GM20000 (cell line): ENCODE data around the gene NIPAL1.

Source experiments
- DNase-seq: peaks from one replicate; pipeline ENCODE4 v3.0.0; 2012; ENCODE audit warnings: low spot score
- TF ChIP-seq, protein P1 (sequence below): IDR thresholded peaks from 2 replicates; pipeline ENCODE4 v1.5.1; 2012; ENCODE audit warnings: mild to moderate bottlenecking, control low read depth; ENCODE audit errors: extremely low read depth, missing control alignments

NIPAL1 gene

DNA sequence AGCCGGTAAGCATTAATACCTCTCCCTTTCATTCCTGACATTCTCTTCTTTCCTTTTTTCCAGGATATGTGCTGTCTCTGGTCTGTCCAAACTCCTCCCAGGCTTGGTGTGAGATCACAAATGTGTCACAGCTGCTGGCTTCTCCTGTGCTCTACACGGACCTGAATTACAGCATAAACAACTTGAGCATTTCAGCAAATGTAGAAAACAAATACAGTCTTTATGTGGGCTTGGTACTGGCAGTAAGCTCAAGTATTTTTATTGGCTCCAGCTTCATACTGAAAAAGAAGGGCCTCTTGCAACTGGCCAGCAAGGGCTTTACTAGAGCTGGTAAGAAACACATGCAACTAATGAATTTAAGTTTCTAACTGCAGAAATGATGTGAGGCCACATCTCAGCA, 8.4 kb downstream of the NIPAL1 start:
- TF ChIP-seq, protein P1, sequence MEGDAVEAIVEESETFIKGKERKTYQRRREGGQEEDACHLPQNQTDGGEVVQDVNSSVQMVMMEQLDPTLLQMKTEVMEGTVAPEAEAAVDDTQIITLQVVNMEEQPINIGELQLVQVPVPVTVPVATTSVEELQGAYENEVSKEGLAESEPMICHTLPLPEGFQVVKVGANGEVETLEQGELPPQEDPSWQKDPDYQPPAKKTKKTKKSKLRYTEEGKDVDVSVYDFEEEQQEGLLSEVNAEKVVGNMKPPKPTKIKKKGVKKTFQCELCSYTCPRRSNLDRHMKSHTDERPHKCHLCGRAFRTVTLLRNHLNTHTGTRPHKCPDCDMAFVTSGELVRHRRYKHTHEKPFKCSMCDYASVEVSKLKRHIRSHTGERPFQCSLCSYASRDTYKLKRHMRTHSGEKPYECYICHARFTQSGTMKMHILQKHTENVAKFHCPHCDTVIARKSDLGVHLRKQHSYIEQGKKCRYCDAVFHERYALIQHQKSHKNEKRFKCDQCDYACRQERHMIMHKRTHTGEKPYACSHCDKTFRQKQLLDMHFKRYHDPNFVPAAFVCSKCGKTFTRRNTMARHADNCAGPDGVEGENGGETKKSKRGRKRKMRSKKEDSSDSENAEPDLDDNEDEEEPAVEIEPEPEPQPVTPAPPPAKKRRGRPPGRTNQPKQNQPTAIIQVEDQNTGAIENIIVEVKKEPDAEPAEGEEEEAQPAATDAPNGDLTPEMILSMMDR = no peak
- DNase-seq = no peak

DNA sequence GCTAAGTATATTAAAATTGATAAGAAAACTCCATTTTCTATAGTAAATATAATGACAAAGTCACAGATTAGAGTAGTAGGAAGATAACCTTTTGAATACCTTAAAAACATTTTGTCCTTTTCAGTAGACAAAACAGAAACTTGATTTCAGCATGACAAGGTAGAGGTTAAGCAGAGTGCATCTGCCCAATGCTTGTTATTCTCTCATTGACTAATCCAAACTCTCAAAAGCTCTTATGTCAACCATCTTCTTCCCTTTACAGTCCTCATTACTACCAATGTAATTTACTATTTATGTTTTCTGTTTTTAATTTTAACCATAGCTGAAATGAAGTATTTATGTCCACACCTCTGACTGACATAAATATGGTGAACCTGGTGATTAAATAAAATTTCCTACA, 11.1 kb downstream of the NIPAL1 start:
- TF ChIP-seq, protein P1 = no peak

DNA sequence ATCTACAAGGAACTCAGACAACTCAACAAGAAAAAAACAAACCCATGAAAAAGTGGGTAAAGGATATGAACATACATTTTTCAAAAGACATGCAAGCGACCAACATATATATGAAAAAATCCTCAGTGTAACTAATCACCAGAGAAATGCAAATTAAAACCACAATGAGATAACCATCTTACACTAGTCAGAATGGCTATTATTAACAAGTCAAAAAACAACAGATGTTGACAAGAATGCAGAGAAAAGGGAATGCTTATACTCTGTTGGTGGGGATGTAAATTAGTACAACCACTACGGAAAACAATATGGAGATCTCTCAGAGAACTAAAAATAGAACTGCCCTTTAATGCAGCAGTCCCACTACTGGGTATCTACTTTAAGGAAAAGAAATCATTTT, 12.1 kb downstream of the NIPAL1 start:
- no peak for DNase-seq
- TF ChIP-seq, protein P1 = no peak

More for the DNA sequence above, 11.1 kb downstream of the NIPAL1 start:
- DNase-seq = peak; percentile 48

DNA sequence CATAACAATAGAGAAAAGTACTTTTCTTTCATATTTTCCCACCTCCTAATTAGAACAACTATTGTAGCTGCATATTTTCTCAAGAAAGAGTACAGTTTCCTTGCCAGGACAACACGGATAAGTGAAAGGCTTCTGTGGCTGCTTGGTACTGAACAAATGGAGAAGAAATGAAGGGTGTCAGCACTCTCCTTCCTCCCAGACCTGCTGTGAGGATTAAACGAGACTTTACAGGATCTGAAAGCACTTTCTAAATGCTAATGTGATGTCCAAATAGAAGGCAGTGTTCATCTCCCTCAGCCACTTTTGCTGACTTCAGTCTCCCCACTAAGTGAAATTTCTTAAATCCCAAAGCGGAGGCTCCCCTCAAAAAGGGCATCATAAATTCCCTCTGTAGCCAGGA, 13.9 kb downstream of the NIPAL1 start:
- no peak for DNase-seq
- TF ChIP-seq, protein P1 = no peak

DNA sequence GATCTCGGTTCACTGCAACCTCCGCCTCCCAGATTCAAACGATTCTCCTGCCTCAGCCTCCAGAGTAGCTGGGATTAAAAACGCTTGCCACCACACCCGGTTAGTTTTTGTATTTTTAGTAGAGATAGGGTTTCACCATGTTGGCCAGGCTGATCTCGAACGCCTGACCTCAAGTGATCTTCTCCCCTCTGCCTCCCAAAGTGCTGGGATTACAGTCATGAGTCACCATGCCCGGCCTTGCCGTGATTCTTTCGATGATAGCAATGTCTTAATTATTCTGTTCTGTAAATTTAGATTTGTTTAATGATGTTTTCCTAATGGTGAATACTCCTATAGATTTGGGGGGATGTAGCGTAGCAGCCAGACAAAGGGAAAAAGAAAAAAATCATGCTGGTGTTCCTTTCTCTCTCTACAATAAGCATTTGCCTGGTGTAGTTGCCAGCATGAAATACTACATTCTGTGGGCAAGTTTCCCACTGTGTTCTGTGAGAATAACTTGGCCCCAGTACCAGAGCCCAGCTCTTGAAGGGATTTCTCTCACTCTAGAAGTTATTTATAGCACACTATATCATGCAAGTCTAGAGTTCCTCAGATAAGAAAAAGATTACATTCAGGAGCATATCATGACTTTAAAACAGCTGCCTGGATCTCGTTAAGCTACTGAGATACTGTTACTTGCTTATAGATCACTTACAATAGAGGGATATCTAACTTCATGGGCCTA, 15.4 kb downstream of the NIPAL1 start:
- no peak for DNase-seq
- TF ChIP-seq, protein P1 = no peak

DNA sequence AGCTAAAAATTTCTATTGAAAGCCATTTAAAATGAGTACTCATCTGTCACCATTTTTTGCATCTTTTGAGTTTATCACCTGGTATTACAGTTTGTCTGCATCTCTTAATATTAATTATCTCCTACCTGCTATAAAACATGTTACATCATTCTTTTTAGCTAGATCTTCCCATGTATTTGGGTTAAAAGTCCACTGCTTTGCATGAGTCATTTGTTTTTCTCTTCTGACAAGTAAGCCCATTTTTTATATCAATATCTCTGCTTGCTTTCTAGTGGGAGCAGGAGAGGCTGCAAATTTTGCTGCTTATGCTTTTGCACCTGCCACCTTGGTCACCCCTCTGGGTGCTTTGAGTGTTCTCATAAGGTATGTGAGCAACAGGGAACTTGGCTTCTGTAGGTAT, 16.1 kb downstream of the NIPAL1 start:
- TF ChIP-seq, protein P1 = no peak
- no peak for DNase-seq

DNA sequence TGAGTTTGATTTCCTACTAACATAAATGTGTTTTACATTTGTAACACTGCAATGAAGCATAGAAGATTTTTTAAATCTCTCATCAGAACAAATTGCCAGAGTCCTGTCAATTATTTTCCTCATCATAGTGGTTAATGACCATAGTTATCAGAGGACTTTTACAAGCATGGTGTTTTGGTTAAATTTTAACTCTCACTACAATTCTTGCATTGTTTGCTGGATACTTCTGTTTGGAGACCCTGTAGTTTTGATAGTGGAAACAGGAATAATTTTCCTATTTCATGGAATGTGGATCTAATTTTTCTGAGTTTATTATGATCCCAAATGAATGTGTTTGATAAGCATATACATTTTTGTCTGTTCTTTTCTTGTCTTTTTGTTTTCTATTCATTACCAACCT, 16.8 kb downstream of the NIPAL1 start:
- TF ChIP-seq, protein P1 = no peak
- no peak for DNase-seq
